Mesenteric fat pad (tissue), 1 donor: ENCODE measurements around the gene A4GNT. TPM values are rescaled to one million over a fixed set of nuclear protein-coding genes. Genes with fewer than 3 reads are reported as not detected.
"Not testable (repeated sequence)": the region's sequence is repeated elsewhere in the genome, so short reads cannot be mapped to it uniquely, and the experiment has no call there.

ENCODE experiments used
- DNase-seq: peaks from one replicate; pipeline ENCODE4 v3.0.0-alpha.2; 2020; ENCODE audit warnings: low spot score
- total RNA-seq: library from RNA; stranded (reverse); fragmentation: NEBNext Ultra II Directional; extraction: Animal tissue kit (Norgen Biotek cat#: 25700); gene quantifications from one replicate; pipeline ENCODE4 v1.2.1, GENCODE V29; 2021
- donor health status: DM: yes; HTN: yes; CAD: no.

The A4GNT gene
- total RNA-seq, 1 donor from 2014 or later, result not detected

- no peak for DNase-seq
Measured at GRCh38 chr3:138119423-138119766, 12.8 kb downstream of the A4GNT start.

DNA sequence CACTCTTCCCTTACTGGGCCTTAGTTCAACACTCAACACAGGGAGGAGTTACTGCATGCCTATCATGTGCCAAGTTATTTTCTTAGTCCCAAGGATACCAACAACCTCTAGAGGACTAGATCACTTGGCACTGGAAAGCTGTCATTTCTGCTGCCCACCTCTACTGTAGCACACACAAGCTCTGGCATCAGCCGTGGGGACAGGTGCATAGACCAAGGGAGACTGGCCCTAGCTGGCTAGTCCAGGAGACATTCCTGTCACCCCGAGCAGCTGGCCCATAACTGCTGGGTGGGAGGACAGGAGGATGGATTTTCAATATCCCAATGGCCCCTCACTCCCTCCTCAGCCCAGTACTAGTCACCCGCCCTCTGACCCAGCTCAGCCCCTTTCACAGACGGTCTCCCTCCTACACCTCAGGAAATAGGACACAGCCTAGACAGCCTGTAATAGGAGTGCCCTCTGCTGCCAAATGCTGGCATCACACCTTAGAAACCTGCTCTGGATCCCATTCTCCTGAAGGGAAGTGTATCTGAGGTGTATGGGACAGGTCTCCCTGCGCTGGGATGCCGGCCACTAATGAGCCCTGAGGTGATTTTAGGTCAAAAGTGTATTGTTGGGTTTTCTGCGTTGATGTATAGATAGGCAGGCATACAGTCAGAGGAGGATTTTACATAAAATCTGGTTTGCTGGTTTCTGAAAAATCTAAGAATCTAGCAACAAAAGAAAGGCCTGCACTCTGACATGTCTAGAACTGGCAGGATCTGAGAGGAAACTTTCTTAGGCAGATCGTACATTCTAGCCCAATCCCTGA, 13.4 kb downstream of the A4GNT start:
- no peak for DNase-seq

DNA sequence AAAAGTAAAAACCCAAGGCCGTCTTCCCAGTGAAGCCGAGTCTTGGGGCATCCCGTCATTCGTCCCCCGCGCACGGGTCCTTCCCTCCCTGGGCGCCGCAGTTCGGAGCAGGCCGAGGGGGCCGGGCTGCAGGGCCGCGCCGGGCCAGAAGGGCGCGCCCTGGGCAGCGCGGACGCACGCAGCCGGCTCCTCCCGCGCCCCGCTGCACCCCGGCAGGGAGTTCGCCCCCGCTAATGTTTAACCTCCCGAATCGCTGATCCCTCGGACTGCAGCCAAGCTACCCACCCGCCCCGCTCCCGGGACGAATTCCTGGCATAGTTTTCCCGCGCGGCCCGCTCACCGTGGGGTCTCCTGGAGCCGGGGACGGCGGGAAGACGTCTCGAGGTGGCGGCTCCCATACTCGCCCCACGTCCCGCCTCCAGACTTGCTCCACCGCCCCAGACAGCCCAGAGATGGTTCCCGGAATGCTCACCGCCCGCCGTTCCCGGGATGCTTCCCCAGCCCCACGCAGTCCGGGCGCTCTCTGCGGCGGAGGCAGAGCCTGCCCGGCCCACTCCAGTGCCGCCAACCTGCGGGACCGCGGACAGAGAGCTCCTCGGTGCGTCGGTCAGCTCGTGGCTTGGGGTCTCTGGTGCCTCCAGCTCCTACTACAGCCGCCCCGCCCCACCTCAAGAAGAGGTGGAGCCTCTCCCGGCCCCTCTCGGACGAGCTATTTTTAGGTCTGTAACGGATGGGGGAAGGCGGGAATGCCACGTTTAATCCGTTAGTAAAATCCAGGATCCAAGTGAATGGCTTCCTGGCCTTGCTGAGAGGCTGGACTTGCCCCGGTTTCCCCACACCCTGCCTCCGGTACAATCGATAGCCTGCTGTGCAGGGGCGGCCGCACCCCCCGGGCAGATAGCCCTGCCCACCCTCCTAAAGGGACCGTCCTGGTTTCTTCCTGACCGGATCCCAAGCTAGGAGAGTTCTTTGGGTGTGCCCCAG, 16.9 kb downstream of the A4GNT start, which contains the start of gene DZIP1L:
DZIP1L (minus strand) TSS at position 621 of the 984 bp plus-strand sequence. CDS start 11,637 bp downstream, outside the sequence.
- no peak for DNase-seq

GRCh38 chr3:138114431-138114918, 17.7 kb downstream of the A4GNT start:
- no peak for DNase-seq

GRCh38 chr3:138113326-138113725, 18.9 kb downstream of the A4GNT start:
- no peak for DNase-seq

DNA sequence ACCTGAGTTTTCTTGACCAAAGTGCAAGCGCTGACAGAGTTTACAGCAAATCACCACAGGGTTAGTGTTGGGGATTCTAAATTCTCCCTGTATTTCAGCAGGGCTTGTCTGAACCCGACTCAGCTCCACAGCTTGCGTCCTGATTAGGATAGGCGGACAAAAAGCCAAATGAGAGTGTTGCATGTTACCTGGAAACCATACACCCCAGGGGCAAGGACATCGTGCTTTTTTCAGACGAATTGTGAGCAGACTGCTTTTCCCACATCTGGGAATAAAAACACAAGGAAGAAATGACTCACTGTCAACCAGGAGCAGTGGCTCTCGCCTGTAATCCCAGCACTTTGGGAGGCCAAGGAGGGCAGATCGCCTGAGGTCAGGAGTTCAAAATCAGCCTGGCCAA, 19.8 kb downstream of the A4GNT start:
- no peak for DNase-seq

DNA sequence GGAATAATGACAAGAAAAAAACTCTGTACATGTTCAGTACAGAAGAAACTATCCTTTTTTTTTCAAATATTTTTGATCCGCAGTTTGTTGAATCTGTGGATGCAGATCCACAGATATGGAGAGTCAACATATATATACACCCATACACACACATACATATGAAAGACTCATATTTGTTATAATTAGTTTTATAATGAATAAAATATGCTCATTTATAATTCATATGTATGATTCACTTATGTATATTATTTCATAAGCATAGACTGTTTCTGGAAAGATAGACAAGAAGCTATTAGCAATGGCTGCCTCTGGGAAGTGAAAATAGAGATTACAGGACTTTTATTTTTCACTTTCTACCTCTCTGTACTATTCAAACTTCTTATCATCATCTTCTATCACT, 26.6 kb downstream of the A4GNT start:
- no peak for DNase-seq

DNA sequence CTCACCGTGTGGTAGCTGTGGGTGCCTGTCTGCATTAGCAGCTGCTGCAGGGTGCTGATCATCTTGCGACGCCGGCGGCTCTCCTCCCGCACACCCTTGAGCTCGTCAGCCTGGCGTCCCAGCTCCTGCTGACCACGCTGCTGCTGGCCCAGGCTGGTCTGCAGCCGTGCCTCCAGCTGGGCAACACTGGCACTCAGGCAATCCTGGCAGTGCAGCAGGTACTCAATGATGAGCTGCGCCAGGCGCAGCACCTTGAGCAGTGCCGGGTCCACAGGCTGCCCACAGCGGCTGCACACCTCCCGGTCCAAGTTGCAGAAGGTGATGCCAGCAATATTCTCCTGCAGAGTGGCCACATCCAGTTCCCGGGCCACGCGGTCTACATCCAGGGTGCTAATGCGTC, 28.7 kb downstream of the A4GNT start:
- no peak for DNase-seq

GRCh38 chr3:138101351-138101940, 30.7 kb downstream of the A4GNT start:
- DNase-seq, result not testable (repeated sequence)

DNA sequence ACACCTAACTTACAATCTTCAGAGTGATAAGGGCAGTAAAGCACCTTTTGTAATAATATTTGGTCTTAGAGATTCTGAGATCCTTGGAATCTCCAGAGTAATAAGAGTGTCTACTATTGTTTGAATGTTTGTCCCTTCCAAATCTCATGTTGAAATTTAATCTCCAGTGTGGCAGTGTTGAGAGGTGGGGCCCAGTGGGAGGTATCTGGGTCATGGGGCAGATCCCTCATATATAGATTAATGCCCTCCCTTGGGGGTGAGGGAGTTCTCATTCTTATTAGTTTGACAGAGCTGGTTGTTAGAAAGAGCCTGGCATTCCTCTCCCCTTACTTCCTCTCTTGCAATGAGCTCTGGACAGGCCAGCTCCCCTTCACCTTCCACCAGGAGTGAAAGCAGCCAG, 32.8 kb downstream of the A4GNT start:
- no peak for DNase-seq

GRCh38 chr3:138097192-138098172, 34.7 kb downstream of the A4GNT start:
- no peak for DNase-seq

DNA sequence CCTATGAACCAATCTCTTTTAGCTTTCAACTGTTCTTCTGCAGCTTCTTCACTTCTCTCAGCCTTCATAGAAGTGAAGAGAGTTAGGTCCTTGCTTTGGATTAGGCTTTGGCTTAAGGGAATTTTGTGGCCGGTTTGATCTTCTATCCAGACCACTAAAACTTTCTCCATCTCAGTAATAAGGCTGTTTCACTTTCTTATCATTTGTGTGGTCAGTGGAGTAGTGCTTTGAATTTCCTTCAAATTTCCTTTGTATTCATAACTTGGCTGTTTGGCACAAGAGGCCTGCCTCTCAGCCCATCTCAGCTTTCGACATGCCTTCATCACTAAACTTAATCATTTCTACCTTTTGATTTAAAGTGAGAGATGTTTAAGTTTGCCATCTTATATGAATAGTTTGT, 38.5 kb downstream of the A4GNT start:
- no peak for DNase-seq

DNA sequence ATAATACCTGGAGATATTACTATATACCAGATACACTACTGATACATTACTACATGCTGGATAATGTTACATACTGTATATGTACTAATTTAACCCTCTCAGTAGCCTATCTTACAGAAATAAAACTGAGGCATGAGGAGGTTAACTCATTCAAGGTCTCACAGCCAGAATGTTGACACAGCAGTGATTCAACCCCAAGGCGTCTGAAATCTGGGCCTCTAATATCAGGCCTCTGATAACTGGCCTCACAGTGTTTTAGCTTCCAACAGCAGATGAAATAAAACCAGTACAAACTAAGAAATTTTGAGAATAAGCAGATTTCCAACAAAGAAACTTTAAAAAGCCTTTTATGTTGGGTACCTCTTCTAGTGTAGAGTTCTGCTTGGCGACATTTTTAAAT, 40.2 kb downstream of the A4GNT start:
- DNase-seq, result no peak

DNA sequence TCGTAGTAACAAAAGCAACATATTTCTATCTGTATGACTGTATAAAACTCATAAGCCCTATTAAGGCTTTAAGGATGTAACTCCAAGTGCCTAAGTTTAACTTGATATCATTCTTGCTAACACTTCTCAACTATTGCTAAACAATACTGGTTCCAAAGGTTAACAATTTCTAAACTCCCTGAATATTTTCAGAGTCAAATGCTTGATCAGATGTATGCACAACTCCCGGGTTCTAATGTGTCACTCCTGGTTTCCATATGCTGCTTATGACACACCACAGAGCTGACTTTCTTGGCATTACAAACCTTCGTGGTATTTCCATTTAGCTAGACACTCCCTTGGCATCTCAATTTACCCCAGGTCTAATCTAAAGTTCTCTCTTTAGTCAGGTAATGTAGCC, 43.1 kb downstream of the A4GNT start:
- no peak for DNase-seq

- not testable (repeated sequence) for DNase-seq
Measured at GRCh38 chr3:138085745-138086144, 46.4 kb downstream of the A4GNT start.

DNA sequence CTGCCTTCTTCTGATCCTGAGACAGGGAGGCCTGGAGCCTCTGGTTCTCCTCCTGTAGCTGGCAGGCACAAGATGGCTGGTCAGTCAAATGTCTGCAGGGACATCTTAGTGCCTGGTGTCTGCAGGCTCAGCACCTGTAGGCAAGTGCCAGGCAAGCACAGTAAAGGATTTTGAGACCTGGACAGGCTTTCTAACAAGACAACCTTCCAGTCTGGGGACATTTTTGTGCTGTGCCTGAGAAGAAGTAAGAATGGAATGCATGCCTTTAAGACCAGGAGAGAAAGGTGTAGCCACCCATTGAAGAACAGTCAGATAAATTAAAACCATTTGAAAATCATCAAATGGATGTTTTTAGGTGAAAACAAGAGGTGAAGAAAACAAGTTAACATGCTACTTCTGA, 48.0 kb downstream of the A4GNT start:
- DNase-seq, result no peak

DNA sequence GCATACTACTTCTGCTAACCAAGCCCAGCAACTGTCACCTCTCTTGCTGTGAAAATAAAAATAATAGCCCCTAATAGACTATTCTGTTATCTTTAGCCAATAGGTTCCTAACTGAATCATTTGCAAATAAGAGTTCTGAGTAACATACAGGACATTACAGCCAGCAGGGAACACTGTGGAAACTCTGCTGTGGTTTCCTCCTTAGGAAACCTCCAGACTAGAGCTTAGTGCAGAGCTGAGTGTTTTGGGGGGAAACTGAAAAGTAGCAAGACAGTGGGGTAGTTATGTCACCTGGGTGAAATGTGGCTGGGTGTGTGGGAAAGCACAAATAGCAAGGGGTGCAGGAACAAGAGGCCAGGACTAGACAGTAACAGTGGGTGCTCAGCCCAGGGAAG, 49.2 kb downstream of the A4GNT start:
- no peak for DNase-seq

DNA sequence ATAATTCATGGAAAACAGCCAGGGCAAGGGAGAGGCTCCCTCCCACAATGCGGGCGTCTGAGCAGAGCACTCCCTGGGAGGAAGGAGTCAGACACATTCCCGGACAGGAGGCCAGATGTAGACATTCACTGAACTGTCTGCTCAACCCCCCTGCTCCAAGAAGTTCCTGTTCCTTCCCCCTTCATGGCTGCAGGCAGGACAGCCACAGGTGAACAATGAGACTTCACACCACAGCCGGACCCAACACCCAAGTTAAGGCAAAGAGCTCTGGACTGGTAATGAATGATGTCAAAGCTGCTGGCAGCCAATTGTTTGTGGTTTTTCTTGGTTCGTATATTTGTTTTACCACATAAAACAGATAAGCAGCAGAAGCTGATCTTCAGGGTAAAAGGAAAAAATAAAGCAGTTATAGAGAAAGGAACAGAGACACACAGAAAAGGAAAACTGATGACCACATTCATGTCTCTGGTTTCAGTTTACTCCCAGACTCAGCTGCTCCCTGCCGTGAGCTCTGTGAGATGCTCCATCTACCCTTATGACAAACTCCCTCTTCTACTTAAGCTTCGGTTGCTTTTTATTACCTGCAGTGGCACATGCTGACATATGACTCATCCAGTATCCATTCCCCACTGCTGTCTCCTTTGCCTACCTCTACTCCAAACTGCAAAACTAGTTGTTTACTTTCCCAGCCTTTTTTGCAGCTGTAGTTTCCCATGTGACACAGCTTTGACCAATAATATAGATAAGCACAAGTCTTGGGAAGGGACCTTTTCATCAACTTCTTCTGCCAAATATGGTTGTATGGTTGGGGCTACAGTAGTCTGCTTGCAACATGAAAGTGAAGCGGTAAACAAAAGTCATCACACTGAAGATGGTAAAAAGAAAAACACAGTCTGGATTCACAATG, 49.9 kb downstream of the A4GNT start:
- DNase-seq, result no peak

DNA sequence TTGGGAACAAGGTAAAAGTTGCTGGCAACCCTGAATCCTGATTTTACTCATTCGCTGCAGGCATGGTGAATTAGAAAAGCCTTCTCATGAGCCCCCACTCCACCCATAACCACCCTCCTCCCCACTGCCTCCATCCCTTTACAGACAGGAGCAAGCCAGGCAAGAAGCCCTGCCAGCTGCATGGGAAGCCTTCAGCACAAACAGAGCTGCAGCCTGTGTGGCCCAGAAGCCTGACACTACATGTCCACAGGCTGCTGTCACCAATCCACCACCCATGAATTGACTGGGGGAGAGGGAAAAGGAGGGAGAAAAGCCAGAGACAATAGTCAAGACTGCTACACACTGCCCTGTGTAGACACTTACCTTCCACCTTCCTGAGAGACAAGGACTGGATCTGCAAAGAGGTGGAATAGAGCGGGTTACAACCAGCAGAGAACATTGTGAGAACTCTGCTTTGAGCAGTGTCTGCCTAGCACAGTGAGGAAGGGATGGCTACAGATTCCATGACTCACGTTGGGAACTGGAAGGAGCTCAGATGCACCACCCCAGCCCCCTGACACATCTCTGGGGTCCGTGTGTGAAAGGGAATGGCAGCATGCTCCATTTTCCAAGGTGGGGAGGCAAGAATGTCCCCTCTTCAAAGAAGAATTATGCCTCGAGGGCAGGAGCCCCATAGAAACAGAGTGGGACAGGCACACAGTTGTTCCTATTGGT, 50.7 kb downstream of the A4GNT start:
- DNase-seq, result no peak
